Aorta (tissue), 5 donors: Measurements from ENCODE around the gene ELFN2. TPM values are rescaled to one million over a fixed set of nuclear protein-coding genes. Genes with fewer than 3 reads are reported as not detected.

Source experiments
- ATAC-seq: fragments of 200-7000 bp; cut with Tn5 transposase; one replicate; pipeline ENCODE4 v1.9.1; 2022; ENCODE audit warnings: moderate library complexity; ENCODE audit not compliant: low FRiP score
- DNase-seq, 2 donors: peaks; one replicate each; pipeline ENCODE4 v3.0.0-alpha.2; 2020
- H3K27ac ChIP-seq, 2 donors: one replicate each; pipeline ENCODE4 v1.5.1; 2013; ENCODE audit warnings: low read length in 2 of 2, mild to moderate bottlenecking in 2 of 2, moderate library complexity in 2 of 2, control low read depth in 1 of 2, inconsistent platforms in 1 of 2, low read depth in 1 of 2
- H3K27me3 ChIP-seq, 2 donors: one replicate each; pipeline ENCODE4 v1.6.1; 2013; ENCODE audit warnings: control low read depth in 1 of 2, low read length in 1 of 2, mild to moderate bottlenecking in 1 of 2, moderate library complexity in 1 of 2; ENCODE audit not compliant: insufficient read depth in 2 of 2, control insufficient read depth in 1 of 2
- H3K36me3 ChIP-seq, 2 donors: one replicate each; pipeline ENCODE4 v1.6.1; 2013; ENCODE audit warnings: control low read depth in 1 of 2, low read length in 1 of 2, mild to moderate bottlenecking in 1 of 2; ENCODE audit not compliant: insufficient read depth in 2 of 2, control insufficient read depth in 1 of 2
- H3K4me1 ChIP-seq, 2 donors: one replicate each; pipeline ENCODE4 v1.6.1; 2013; ENCODE audit warnings: low read length in 2 of 2, control low read depth in 1 of 2, mild to moderate bottlenecking in 1 of 2, moderate library complexity in 1 of 2; ENCODE audit not compliant: insufficient read depth in 2 of 2, control insufficient read depth in 1 of 2
- H3K4me3 ChIP-seq, 2 donors: one replicate each; pipeline ENCODE4 v1.5.1; 2013; ENCODE audit warnings: low read length in 2 of 2, control low read depth in 1 of 2, mild to moderate bottlenecking in 1 of 2
- H3K9me3 ChIP-seq: one replicate; pipeline ENCODE4 v1.6.1; 2013; ENCODE audit warnings: mild to moderate bottlenecking, low read length; ENCODE audit not compliant: control insufficient read depth
- WGBS, 2 donors: extraction: QIAGEN DNeasy Blood & Tissue Kit; methylation state at CpG; one replicate each; pipeline ENCODE4 v1.1.7; 2013; 5-methylcytosine and 5-hydroxymethylcytosine counted together
- intact Hi-C, 2 donors: fragments of 100-400 bp; cut with DNase I; formaldehyde crosslinking; loops; one replicate each; pipeline versions ENCODE4 v1.14.2 to v1.15.0; 2022
- polyA plus RNA-seq, 2 donors: library from polyadenylated mRNA; stranded (reverse); fragments of 200-250 nt; gene quantifications; one replicate each; pipeline ENCODE4 v1.2.3, GENCODE V29; 2013
- total RNA-seq, 2 donors: library from RNA; stranded (reverse); fragmentation: NEBNext Ultra II Directional; extraction: Animal tissue kit (Norgen Biotek cat#: 25700); gene quantifications; one replicate each; pipeline ENCODE4 v1.2.1, GENCODE V29; 2021
- donor health status: healthy with polysubstance abuse.
- donor health status: Bipolar disorder and iron deficiency.
- donor health status: DM: no; HTN: no; CAD: no.
- donor health status: DM: no; HTN: no; CAD: no.
- donor health status: DM: yes; HTN: yes; CAD: no.

Gene ELFN2
- total and polyA plus RNA-seq, 4 donors, result 0.06 to 0.24 TPM; not detected in 2

DNA sequence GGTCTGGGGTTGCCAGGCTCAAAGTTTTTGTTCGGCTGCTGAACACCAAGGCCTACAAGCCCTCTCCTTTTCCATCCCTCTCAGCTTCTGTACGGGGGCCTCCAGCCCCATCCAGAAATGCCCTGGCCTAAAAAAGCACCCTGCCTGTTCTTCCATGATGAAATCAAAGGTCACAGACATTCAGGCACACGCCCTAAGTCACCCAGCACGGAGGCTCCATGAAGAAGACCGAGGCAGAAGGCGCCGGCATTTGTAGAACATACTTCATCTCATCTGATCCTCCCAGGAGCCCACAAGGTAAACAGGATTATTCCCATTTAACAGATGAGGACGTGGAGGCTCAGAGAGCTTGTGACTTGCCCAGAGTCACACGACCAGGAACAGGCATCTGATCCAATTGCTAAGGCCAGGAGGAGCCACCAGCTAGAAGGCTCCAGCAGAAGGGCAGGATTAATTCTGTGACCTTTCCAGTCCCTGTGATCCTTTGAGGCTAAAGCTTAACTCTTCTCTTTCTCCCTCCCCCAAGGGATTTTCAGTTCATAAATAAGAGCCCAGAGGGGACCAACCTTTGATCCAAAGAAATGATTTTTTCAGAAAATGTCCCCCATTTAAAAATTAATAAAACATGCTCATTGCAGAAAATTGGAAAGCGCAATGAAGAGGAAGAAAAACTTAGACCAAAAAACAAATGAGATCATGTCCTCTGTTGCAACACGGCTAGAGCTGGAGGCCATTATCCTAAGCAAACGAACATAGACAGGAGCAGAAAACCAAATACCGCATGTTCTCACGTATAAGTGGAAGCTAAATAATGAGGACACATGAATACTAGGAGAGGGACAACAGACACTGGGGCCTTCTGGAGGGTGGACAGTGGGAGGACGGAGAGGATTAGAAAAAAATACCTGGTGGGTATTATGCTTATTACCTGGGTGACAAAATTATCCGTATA lies 106.3 kb downstream of the ELFN2 start:
- Histone ChIP-seq H3K36me3 (no peaks in the 10 kb centered on the region), H3K9me3 (no peaks in the 10 kb centered on the region), H3K27me3 (no peaks in the 10 kb centered on the region), H3K27ac (no peak overlapping the region), H3K4me1 (no peaks in the 10 kb centered on the region), H3K4me3 (no peak overlapping the region)
- ATAC-seq, result no peak
- intact Hi-C loops, result no loop called here
- DNase-seq, result no peak
- 74 to 78% methylated on average over 16 of the region's 16 CpGs for WGBS, 2 donors

DNA sequence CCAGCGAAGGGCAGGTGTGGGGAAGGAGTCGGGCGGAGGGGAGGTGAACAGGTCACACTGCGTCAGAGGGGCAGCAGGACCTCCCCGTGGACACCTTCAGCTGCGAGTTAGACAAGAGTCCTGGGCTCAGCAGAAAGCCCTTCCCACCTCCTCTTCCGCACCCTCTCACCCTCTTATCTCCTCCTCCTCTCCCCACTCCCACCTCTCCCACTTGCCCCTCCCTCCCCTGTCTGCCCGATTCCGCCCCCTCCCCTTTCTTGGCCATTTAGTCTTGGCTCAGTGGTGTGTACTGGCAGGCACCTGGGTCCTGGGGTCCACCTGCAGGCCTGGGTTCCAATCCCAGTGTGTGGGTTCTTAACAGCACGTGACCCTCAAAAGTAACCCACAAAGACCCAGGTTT lies 107.8 kb downstream of the ELFN2 start:
- no peak for DNase-seq
- ATAC-seq, result no peak
- H3K4me3 ChIP-seq, result no peak overlapping the region
- intact Hi-C loops, result no loop called here
- no peak overlapping the region for H3K27ac ChIP-seq
- no peaks in the 10 kb centered on the region for H3K27me3 ChIP-seq
- 68 to 73% methylated on average over 7 to 10 of the region's 10 CpGs for WGBS, 2 donors
- no peaks in the 10 kb centered on the region for H3K36me3 ChIP-seq
- no peaks in the 10 kb centered on the region for H3K4me1 ChIP-seq
- no peaks in the 10 kb centered on the region for H3K9me3 ChIP-seq

DNA sequence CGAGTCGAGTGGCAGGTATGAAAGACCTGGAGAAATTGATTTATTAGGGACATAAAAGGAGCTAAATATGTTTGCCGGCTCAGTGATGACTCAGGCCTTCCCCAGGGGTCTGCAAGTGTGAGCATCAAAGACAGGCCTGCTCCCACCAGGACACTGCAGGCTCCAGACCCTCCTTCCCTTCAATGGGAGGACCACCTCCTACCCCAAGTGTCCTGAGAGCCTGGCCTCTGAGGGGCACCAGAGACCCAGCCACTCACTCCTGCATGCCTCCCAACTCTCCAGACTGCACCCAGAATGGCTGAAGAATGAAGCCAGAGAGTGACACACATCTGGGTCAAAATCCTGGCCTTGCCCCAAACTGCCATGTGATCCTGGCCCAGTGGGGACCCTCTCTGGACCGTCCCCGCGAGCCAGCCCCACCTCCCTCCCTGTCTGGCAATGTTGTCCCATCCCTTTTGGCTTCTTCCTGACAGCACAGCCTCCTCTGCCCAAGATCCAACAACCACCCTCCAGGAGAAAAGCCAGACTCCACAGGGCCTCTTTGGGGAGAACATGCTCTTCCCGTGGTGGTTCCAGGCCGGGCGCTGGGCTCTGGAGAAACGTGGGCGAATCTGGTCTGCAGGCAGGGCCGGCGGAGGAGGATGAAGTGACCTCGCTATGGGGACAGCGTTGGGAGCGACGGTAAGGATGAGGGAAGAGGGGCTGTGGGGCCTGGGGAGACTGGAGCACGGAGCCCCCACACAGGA lies 108.7 kb downstream of the ELFN2 start:
- Histone ChIP-seq H3K27me3 (no peaks in the 10 kb centered on the region), H3K27ac (no peak overlapping the region), H3K4me1 (no peaks in the 10 kb centered on the region), H3K36me3 (no peaks in the 10 kb centered on the region), H3K4me3 (no peak overlapping the region), H3K9me3 (no peaks in the 10 kb centered on the region)
- intact Hi-C loops, result no loop called here
- DNase-seq, result no peak
- ATAC-seq, result no peak
- 51 to 60% methylated on average over 18 of the region's 18 CpGs for WGBS, 2 donors

Other genes with a start within 250 kb of the ELFN2 start
- 1 to 10 TPM; 2.4 to 7.0 TPM for gene C1QTNF6, start 239.2 kb downstream of the ELFN2 start, total RNA-seq
- gene C1QTNF6, start 239.2 kb downstream of the ELFN2 start, polyA plus RNA-seq, result 10 to 100 TPM in 1 of 2 donors, 1 to 10 TPM in 1; 3.1 to 11.9 TPM
- not detected for gene SSTR3, start 215.0 kb downstream of the ELFN2 start, total RNA-seq
- not detected for gene SSTR3, start 215.0 kb downstream of the ELFN2 start, polyA plus RNA-seq
- 10 to 100 TPM; 16.8 to 19.8 TPM for gene RAC2, start 183.2 kb downstream of the ELFN2 start, total RNA-seq
- 10 to 100 TPM in 1 of 2 donors, 1 to 10 TPM in 1; 3.6 to 14.5 TPM for gene RAC2, start 183.2 kb downstream of the ELFN2 start, polyA plus RNA-seq
- 10 to 100 TPM; 28.2 to 68.7 TPM for gene CYTH4, start 145.0 kb downstream of the ELFN2 start, total RNA-seq
- gene CYTH4, start 145.0 kb downstream of the ELFN2 start, polyA plus RNA-seq, result 10 to 100 TPM in 1 of 2 donors, 1 to 10 TPM in 1; 4.5 to 15.9 TPM
- 10 to 100 TPM; 22.8 to 35.4 TPM for gene MFNG, start 58.9 kb upstream of the ELFN2 start, total RNA-seq
- 10 to 100 TPM in 1 of 2 donors, 1 to 10 TPM in 1; 6.7 to 12.0 TPM for gene MFNG, start 58.9 kb upstream of the ELFN2 start, polyA plus RNA-seq
- gene CARD10, start 91.9 kb upstream of the ELFN2 start, total RNA-seq, result 10 to 100 TPM; 10.1 to 24.9 TPM
- 1 to 10 TPM; 2.2 to 8.8 TPM for gene CARD10, start 91.9 kb upstream of the ELFN2 start, polyA plus RNA-seq
- 10 to 100 TPM; 69.1 to 76.3 TPM for gene CDC42EP1, start 133.0 kb upstream of the ELFN2 start, total RNA-seq
- gene CDC42EP1, start 133.0 kb upstream of the ELFN2 start, polyA plus RNA-seq, result 10 to 100 TPM; 26.0 to 44.6 TPM
- 1 to 10 TPM in 1 of 2 donors, not detected in 1; 2.1 TPM for gene LGALS2, start 152.6 kb upstream of the ELFN2 start, total RNA-seq
- gene LGALS2, start 152.6 kb upstream of the ELFN2 start, polyA plus RNA-seq, result 10 to 100 TPM in 1 of 2 donors, not detected in 1; 22.8 TPM
- 10 to 100 TPM; 35.7 to 62.7 TPM for gene GGA1, start 181.4 kb upstream of the ELFN2 start, total RNA-seq
- 10 to 100 TPM; 14.4 to 68.7 TPM for gene GGA1, start 181.4 kb upstream of the ELFN2 start, polyA plus RNA-seq
- gene SH3BP1, start 212.2 kb upstream of the ELFN2 start, total RNA-seq, result 10 to 100 TPM in 1 of 2 donors, 1 to 10 TPM in 1; 7.2 to 18.2 TPM
- gene SH3BP1, start 212.2 kb upstream of the ELFN2 start, polyA plus RNA-seq, result 10 to 100 TPM in 1 of 2 donors, 1 to 10 TPM in 1; 3.5 to 14.8 TPM
- gene PDXP, start 231.2 kb upstream of the ELFN2 start, total RNA-seq, result 1 to 10 TPM; 4.0 to 5.5 TPM
- gene PDXP, start 231.2 kb upstream of the ELFN2 start, polyA plus RNA-seq, result 10 to 100 TPM in 1 of 2 donors, 1 to 10 TPM in 1; 4.7 to 16.2 TPM
- 1,000 to 10,000 TPM; 1,050 to 1,178 TPM for gene LGALS1, start 248.2 kb upstream of the ELFN2 start, total RNA-seq
- gene LGALS1, start 248.2 kb upstream of the ELFN2 start, polyA plus RNA-seq, result 1,000 to 10,000 TPM; 1,845 to 3,139 TPM